Subcutaneous abdominal adipose tissue (tissue), 5 donors: ENCODE results near the gene SLC16A11.
"Not testable (repeated sequence)": the region's sequence is repeated elsewhere in the genome, so short reads cannot be mapped to it uniquely, and the experiment has no call there.

Experiments used
- H3K27ac ChIP-seq: one replicate; pipeline ENCODE4 v1.7.0; 2013; ENCODE audit warnings: low read depth, mild to moderate bottlenecking, inconsistent platforms, low read length, moderate library complexity
- H3K27me3 ChIP-seq, 5 donors: one replicate each; pipeline ENCODE4 v1.7.0; 2013; ENCODE audit warnings: low read length in 5 of 5, inconsistent platforms in 1 of 5; ENCODE audit not compliant: control insufficient read depth in 5 of 5, insufficient read depth in 4 of 5
- H3K36me3 ChIP-seq, 5 donors: one replicate each; pipeline ENCODE4 v1.7.0; 2013; ENCODE audit warnings: low read length in 5 of 5; ENCODE audit not compliant: control insufficient read depth in 5 of 5, insufficient read depth in 5 of 5
- H3K4me1 ChIP-seq, 5 donors: one replicate each; pipeline ENCODE4 v1.7.0; 2013; ENCODE audit warnings: low read length in 5 of 5, mild to moderate bottlenecking in 3 of 5, moderate library complexity in 1 of 5; ENCODE audit not compliant: control insufficient read depth in 5 of 5, insufficient read depth in 5 of 5
- H3K4me3 ChIP-seq, 5 donors: one replicate each; pipeline ENCODE4 v1.7.0; 2013; ENCODE audit warnings: low read length in 5 of 5, low read depth in 1 of 5
- H3K9ac ChIP-seq, 5 donors: one replicate each; pipeline ENCODE4 v1.7.0; 2013; ENCODE audit warnings: low read length in 5 of 5, mild to moderate bottlenecking in 4 of 5, moderate library complexity in 3 of 5
- H3K9me3 ChIP-seq, 5 donors: one replicate each; pipeline ENCODE4 v1.7.0; 2013; ENCODE audit warnings: low read length in 5 of 5; ENCODE audit not compliant: control insufficient read depth in 5 of 5
- donor health status: healthy.
- donor health status: healthy.
- donor health status: healthy.
- donor health status: healthy.
- donor health status: healthy.

SLC16A11 gene

DNA sequence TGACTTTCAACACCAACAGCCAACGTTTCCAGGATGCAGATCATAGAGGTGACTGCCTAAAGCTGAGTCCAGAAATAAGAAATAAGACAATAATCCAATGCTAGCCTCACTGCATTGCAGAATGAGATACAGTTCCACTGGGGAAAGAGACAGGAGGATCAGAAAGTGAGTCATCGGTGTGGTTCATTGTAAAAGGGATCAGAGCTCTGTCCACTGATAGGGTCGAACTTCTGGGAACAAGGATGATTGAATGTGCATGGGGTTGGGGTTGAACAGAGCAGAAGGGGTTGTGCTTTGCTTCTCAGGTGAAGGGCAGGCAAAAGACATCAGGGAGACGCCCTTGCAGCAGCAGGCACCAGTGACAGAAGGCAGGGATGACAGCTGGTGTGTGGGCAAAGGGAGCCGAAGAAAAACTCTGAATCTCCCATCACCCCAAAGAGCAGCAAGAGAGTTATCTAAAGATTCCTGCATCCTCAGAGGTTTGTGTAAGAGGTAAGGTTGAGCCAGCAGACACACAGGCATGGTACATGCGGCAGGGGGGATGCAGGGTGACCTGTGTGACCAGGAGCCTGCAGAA is 19.7 kb upstream of the SLC16A11 start:
- Histone ChIP-seq H3K27me3 (peaks cover 0 to 8% (median 4%) of the 10 kb centered on the region in 5 donors), H3K9me3 (peaks cover under 1 to 11% (median 4%) of the 10 kb centered on the region in 5 donors), H3K27ac (no peak overlapping the region), H3K4me3 (no peak overlapping the region), H3K4me1 (peaks cover 0 to 5% (median 0%) of the 10 kb centered on the region in 5 donors), H3K9ac (no peak overlapping the region), H3K36me3 (no peaks in the 10 kb centered on the region)

DNA sequence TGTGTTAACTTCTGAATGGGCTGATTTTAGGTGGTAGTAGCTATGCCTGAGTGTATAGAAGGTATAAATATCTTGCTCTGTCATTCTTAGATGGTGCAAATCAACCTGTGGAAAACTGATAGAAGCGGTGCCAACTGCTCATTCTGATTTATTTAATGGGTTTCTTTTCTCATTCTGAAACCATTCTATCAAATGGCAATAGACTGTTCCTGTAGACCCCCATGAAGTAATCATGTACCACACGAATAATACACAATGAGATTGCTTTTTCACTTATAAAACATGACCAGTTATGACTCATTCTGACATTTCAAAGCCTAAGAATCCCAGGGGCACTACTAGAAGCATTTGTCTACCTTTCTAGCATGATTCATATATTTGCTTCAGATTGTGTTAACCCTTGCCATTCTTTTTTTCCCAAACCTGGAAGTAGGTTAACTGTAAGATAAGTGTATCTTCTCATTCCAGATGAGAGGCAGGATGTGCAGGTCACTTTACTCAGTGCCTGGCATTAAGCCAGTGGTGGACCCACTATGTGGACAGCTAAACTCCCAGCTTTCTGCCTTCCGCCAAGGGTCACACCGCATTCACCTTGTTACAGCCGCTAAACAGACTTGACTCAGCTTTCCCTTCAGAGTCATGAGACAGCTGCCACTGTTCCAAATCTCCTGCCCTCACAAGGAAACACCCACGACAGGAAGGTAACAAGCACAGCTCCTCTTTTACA is 16.4 kb upstream of the SLC16A11 start:
- Histone ChIP-seq H3K9ac (no peak overlapping the region), H3K27ac (no peak overlapping the region), H3K36me3 (no peaks in the 10 kb centered on the region), H3K9me3 (no peaks in the 10 kb centered on the region), H3K4me3 (no peak overlapping the region), H3K4me1 (peaks cover 0 to 7% (median 0%) of the 10 kb centered on the region in 5 donors), H3K27me3 (peaks cover 0 to 6% (median 4%) of the 10 kb centered on the region in 5 donors)

DNA sequence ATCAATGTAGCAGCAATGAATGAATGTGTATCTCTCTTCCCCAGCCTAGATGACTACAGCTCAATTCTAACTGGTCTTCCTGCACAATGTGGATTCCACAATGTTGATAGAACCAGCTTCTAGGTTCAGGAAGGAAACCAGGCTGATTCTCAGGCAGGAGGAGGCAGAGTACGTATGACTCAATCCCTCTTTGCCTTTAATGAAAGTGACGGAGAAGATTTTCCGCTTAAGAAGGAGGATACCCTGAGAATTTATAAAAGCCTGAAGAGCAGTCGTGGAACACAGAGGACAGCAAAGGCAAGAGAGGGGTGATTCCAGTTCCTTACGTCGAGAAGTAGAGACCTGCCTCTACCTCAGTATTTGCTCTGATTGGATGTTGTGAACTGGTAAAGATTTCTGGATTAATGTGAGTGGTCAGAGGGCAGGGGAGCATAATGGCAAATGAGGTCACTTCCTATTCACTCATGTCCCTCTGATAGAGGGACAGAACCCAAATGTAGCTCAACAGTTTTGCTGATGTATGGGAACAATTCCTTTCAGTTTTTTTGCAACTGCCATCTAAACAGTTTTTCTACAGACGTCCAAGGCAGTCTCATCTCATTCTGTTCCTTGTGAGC is 15.0 kb upstream of the SLC16A11 start:
- H3K27ac ChIP-seq = no peak overlapping the region
- H3K9me3 ChIP-seq = no peaks in the 10 kb centered on the region
- H3K36me3 ChIP-seq = no peaks in the 10 kb centered on the region
- H3K4me3 ChIP-seq = no peak overlapping the region
- no peak overlapping the region for H3K9ac ChIP-seq
- peaks cover 0 to 4% (median 0%) of the 10 kb centered on the region in 5 donors for H3K27me3 ChIP-seq
- H3K4me1 ChIP-seq = peaks cover 0 to 7% (median 0%) of the 10 kb centered on the region in 5 donors

DNA sequence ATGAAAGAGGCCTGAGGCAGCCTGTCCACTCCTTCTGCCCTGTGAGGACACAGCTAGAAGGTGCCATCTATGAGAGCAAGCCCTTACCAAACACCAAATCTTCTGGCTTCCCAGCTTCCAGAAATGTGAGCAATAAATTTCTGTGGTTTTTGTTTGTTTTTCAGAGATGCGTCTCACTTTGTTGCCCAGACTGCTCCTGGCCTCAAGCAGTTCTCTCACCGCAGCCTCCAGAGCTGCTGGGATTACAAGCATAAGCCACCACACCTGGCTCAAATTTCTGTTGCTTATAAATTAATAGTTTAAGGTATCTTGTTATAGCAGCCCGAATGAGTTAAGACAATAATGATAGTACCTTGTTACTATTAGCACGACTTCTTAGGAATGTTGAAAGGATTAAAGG is 12.5 kb upstream of the SLC16A11 start:
- H3K36me3 ChIP-seq = no peaks in the 10 kb centered on the region

DNA sequence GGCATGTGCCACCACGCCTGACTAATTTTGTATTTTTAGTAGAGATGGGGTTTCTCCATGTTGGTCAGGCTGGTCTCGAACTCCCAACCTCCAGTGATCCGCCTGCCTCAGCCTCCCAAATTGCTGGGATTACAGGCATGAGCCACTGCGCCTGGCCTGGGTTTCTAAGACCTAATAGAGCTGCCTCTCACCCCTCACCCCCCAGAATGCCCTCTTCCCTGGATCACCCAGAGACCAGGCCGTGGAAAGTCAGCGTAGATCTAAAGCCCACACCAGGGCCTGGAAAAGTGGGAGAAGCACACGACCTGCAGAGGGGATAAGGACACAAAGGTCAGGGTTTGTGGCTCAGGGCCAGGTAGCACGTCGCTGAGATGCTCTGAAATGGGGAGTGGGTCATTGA is 6.7 kb upstream of the SLC16A11 start:
- not testable (repeated sequence) for H3K4me3 ChIP-seq, H3K36me3 ChIP-seq, H3K9ac ChIP-seq, H3K9me3 ChIP-seq, H3K27ac ChIP-seq
- Histone ChIP-seq H3K4me1 (peaks cover 0 to 18% (median 6%) of the 10 kb centered on the region in 5 donors), H3K27me3 (peaks cover 4 to 20% (median 14%) of the 10 kb centered on the region in 5 donors)

More for the DNA sequence above, 12.5 kb upstream of the SLC16A11 start:
- Histone ChIP-seq H3K4me3 (no peak overlapping the region), H3K4me1 (peaks cover 0 to 9% (median 3%) of the 10 kb centered on the region in 5 donors), H3K27ac (no peak overlapping the region), H3K9me3 (no peaks in the 10 kb centered on the region), H3K9ac (no peak overlapping the region), H3K27me3 (peaks cover 0 to 4% (median 0%) of the 10 kb centered on the region in 5 donors)

DNA sequence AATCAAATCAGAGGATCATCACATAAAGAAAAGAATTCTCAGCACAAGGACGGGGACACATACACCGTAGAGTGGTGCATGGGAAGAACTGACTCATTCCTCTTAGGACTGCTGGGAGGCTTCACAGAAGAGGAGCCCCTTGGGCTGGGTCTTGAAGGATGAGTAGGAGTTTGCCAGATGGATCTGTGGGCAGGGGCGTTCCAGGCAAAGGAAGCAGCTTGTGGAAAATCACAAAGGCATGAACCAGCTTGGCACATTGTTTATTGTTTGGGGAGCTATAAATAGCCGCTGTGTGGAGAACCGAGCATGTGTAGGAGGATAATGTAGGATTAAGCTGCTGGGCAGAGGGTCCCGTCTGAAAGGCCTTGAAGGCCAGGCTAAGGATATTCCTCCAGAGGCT is 5.1 kb upstream of the SLC16A11 start:
- H3K9me3 ChIP-seq = no peaks in the 10 kb centered on the region
- no peak overlapping the region for H3K9ac ChIP-seq
- H3K27me3 ChIP-seq = peaks cover 4 to 22% (median 16%) of the 10 kb centered on the region in 5 donors
- H3K4me3 ChIP-seq = no peak overlapping the region
- H3K27ac ChIP-seq = no peak overlapping the region
- H3K36me3 ChIP-seq = no peaks in the 10 kb centered on the region
- H3K4me1 ChIP-seq = peaks cover 0 to 20% (median 9%) of the 10 kb centered on the region in 5 donors

DNA sequence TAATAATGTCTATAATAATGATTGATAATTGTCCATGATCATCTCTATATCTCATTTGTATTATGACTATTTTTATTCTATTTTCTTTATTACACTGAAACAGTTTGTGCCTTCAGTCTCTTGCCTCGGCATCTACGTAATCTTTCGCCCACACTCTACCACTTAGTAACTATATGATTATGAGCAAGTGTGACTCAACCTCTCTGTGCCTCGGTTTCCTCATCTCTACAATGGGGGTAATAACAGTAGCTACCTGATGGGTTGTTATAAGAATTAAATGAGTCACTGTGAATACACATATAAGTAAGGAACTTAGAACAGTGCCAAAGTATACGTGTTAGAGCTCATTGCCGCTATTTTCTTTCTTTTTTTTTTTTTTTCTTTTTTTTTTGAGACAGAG is 3.7 kb upstream of the SLC16A11 start:
- H3K27me3 ChIP-seq = peaks cover 12 to 36% (median 30%) of the 10 kb centered on the region in 5 donors
- no peak overlapping the region for H3K9ac ChIP-seq
- H3K36me3 ChIP-seq = no peaks in the 10 kb centered on the region
- peaks cover 0 to 34% (median 23%) of the 10 kb centered on the region in 5 donors for H3K4me1 ChIP-seq
- H3K9me3 ChIP-seq = no peaks in the 10 kb centered on the region
- no peak overlapping the region for H3K4me3 ChIP-seq
- H3K27ac ChIP-seq = no peak overlapping the region

DNA sequence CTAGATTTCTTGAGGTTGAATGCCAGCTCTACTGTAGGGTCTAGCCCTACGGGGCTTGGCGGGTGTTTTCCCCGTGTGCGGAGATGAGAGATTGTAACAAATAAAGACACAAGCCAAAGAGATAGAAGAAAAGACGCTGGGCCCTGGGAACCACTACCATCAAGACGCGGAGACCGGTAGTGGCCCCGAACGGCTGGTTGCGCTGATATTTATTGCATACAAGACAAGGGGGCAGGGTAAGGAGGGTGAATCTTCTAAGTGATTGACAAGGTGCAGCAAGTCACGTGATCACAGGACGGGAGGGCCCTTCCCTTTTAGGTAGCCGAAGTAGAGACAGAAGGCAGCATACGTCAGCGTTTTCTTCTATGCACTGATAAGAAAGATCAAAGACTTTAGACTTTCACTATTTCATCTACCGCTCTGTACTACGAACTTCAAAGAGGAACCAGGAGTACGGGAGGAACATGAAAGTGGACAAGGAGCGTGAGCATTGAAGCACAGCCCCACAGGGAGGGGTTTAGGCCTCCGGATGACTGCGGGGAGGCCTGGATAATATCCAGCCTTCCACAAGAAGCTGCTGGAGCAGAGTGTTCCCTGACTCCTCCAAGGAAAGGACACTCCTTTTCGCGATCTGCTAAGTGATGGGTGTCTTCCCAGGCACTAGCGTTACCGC is 3.0 kb upstream of the SLC16A11 start:
- H3K27ac ChIP-seq, H3K9ac ChIP-seq, H3K36me3 ChIP-seq, H3K9me3 ChIP-seq: not testable (repeated sequence)
- Histone ChIP-seq H3K4me3 (peak overlapping the region in 2 of 5 donors; percentile 22 to 29), H3K4me1 (peaks cover 0 to 36% (median 28%) of the 10 kb centered on the region in 5 donors), H3K27me3 (peaks cover 18 to 41% (median 35%) of the 10 kb centered on the region in 5 donors)

DNA sequence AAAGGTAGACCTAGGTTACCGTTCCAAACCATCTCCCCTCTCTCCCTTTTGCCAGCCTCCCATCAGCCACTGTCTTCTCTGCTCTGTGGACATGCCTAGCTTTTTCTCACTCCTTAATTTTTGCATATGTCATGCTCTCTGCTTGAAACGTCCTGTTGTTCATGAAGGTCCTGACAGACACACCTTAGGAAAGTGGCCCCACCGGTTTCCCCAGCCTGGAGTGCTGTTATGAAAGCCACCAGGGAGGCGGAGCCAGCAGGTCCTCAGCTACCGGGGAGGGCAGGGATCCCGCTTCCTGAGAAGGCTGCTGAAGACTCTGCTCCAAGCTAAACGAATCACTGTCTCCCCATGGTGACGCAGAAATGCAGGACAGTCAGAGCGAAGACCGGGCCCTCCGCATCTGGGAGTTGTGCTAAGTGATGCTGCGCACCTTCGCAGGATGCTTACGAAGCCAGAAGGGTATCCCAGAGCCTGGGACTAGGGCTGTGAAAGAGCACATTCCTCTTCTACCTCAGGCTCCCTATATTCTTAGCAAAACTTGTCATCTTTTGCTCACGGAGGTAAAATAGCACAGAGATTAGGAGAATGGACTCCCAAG is 2.3 kb upstream of the SLC16A11 start:
- H3K4me1 ChIP-seq = peaks cover 0 to 36% (median 28%) of the 10 kb centered on the region in 5 donors
- peaks cover 23 to 44% (median 36%) of the 10 kb centered on the region in 5 donors for H3K27me3 ChIP-seq
- H3K27ac ChIP-seq = no peak overlapping the region
- no peaks in the 10 kb centered on the region for H3K9me3 ChIP-seq
- no peak overlapping the region for H3K9ac ChIP-seq
- H3K36me3 ChIP-seq = no peaks in the 10 kb centered on the region
- no peak overlapping the region for H3K4me3 ChIP-seq
